ENCODE data around the gene DPH6.
"Not testable (repeated sequence)": the region's sequence is repeated elsewhere in the genome, so short reads cannot be mapped to it uniquely, and the experiment has no call there.

The DPH6 gene

GRCh38 chr15:35431281-35431680, 114.7 kb downstream of the DPH6 start:
- no peak for DNase-seq

- DNase-seq: no peak
These were observed 115.7 kb downstream of the DPH6 start for GRCh38 chr15:35430301-35430700.

- no peak for DNase-seq
These were observed 118.5 kb downstream of the DPH6 start for GRCh38 chr15:35427496-35427895.

GRCh38 chr15:35427091-35427490, 118.9 kb downstream of the DPH6 start:
- DNase-seq: no peak

- no peak for DNase-seq
These were observed 135.2 kb downstream of the DPH6 start for GRCh38 chr15:35410775-35411174.

GRCh38 chr15:35399901-35400300, 146.1 kb downstream of the DPH6 start:
- no peak for DNase-seq

GRCh38 chr15:35397027-35397426, 148.9 kb downstream of the DPH6 start:
- no peak for DNase-seq

- no peak for DNase-seq
These were observed 151.5 kb downstream of the DPH6 start for GRCh38 chr15:35394416-35394815.

- DNase-seq: no peak
These were observed 152.6 kb downstream of the DPH6 start for GRCh38 chr15:35393398-35393797.

GRCh38 chr15:35391408-35391984, 154.5 kb downstream of the DPH6 start:
- DNase-seq: not testable (repeated sequence)

- no peak for DNase-seq
These were observed 162.5 kb downstream of the DPH6 start for GRCh38 chr15:35383506-35383905.

GRCh38 chr15:35381328-35381727, 164.6 kb downstream of the DPH6 start:
- DNase-seq: no peak

- no peak for DNase-seq
These were observed 166.0 kb downstream of the DPH6 start for GRCh38 chr15:35379972-35380371.

- not testable (repeated sequence) for DNase-seq
These were observed 167.5 kb downstream of the DPH6 start for GRCh38 chr15:35378454-35378853.

- DNase-seq: no peak
These were observed 169.3 kb downstream of the DPH6 start for GRCh38 chr15:35376707-35377106.

- no peak for DNase-seq
These were observed 171.3 kb downstream of the DPH6 start for GRCh38 chr15:35374661-35375060.

- DNase-seq: no peak
These were observed 183.7 kb downstream of the DPH6 start for GRCh38 chr15:35362195-35362829.

- no peak for DNase-seq
These were observed 187.1 kb downstream of the DPH6 start for GRCh38 chr15:35358824-35359223.

- DNase-seq: no peak
These were observed 194.9 kb downstream of the DPH6 start for GRCh38 chr15:35351059-35351458.

- no peak for DNase-seq
These were observed 196.0 kb downstream of the DPH6 start for GRCh38 chr15:35349916-35350315.

- no peak for DNase-seq
These were observed 215.0 kb downstream of the DPH6 start for GRCh38 chr15:35330916-35331315.

- no peak for DNase-seq
These were observed 215.8 kb downstream of the DPH6 start for GRCh38 chr15:35330048-35330695.

GRCh38 chr15:35329521-35329961, 216.4 kb downstream of the DPH6 start:
- no peak for DNase-seq

- not testable (repeated sequence) for DNase-seq
These were observed 217.1 kb downstream of the DPH6 start for GRCh38 chr15:35328836-35329235.

Measured in NCI-H524 treated with DMSO at 0.1 percent for 48 hours (cell line).